A549 (cell line): ENCODE data around the gene AAGAB. TPM values are rescaled to one million over a fixed set of nuclear protein-coding genes. Genes with fewer than 3 reads are reported as not detected.

Source experiments
- ATAC-seq, 2 experiments: fragments of 200-7000 bp in 1 of 2; fragments of >200 bp in 1 of 2; cut with Nextera tagmentation in 1 of 2; cut with Tn5 transposase in 1 of 2; 3 replicates each; pipeline versions ENCODE4 v1.8.0 to v1.9.1; 2018 to 2020; ENCODE audit warnings: mild to moderate bottlenecking in 1 of 2, moderate library complexity in 1 of 2
- CTCF ChIA-PET: fragments of 300-600 bp; sonication (Branson Sonifier 250); formaldehyde crosslinking; extraction: SDS; loops from one replicate; lab custom pipeline; 2021; ENCODE audit warnings: antibody characterized with exemption, inconsistent platforms; lab: Yijun Ruan, JAX
- POLR2A ChIA-PET: fragments of 350-600 bp; formaldehyde crosslinking; extraction: SDS; loops from one replicate; lab custom pipeline; 2021; ENCODE audit warnings: antibody characterized with exemption, inconsistent platforms; lab: Yijun Ruan, JAX
- DNase-seq, 2 experiments: peaks; one replicate each; pipeline versions ENCODE4 v3.0.0 to v3.0.0-alpha.2; 2011 to 2016; ENCODE audit warnings: low read depth in 1 of 2, low spot score in 1 of 2
- FAIRE-seq: peaks from 2 replicates; lab custom pipeline; 2011; peaks lifted over from hg19 to GRCh38; lab: Jason Lieb, UNC
- H3K27ac ChIP-seq, 2 experiments: fragments of >200 bp; sonication (Bioruptor Twin); formaldehyde crosslinking; 3 replicates each; pipeline ENCODE4 v1.5.1; 2016 to 2017
- H3K4me1 ChIP-seq: fragments of >200 bp; sonication (Bioruptor Twin); formaldehyde crosslinking; 3 replicates; pipeline ENCODE4 v1.6.1; 2016
- H3K4me2 ChIP-seq: fragments of >200 bp; sonication (Bioruptor Twin); formaldehyde crosslinking; 3 replicates; pipeline ENCODE4 v1.6.1; 2016
- H3K4me3 ChIP-seq: fragments of >200 bp; sonication (Bioruptor Twin); formaldehyde crosslinking; 3 replicates; pipeline ENCODE4 v1.5.1; 2016
- H3K9me3 ChIP-seq: fragments of >200 bp; sonication (Bioruptor Twin); formaldehyde crosslinking; 3 replicates; pipeline ENCODE4 v1.6.1; 2016
- ATOH8 ChIP-seq: fragments of 250-450 bp; sonication (Bioruptor Pico); IDR thresholded peaks from 2 replicates; pipeline ENCODE4 v1.5.0; 2020; ENCODE audit warnings: low read depth, mild to moderate bottlenecking, moderate library complexity
- CBX2 ChIP-seq: fragments of 200-600 bp; sonication (generic); IDR thresholded peaks from 2 replicates; pipeline ENCODE4 v1.6.1; 2016; ENCODE audit warnings: low read depth, mild to moderate bottlenecking, borderline replicate concordance
- CHD2 ChIP-seq: fragments of 150-350 bp; IDR thresholded peaks from 2 replicates; pipeline ENCODE4 v1.6.1; 2014; ENCODE audit warnings: low read length; ENCODE audit not compliant: partially characterized antibody
- EP300 ChIP-seq, 2 experiments: fragments of >200 bp; sonication (Bioruptor Twin); formaldehyde crosslinking; IDR thresholded peaks; 2 replicates in 1 of 2; 3 replicates in 1 of 2; pipeline ENCODE4 v1.6.1; 2016 to 2017
- FOSB ChIP-seq: fragments of 250-450 bp; sonication (Bioruptor Pico); IDR thresholded peaks from 2 replicates; pipeline ENCODE4 v1.5.0; 2020; ENCODE audit warnings: mild to moderate bottlenecking, moderate library complexity
- FOXS1 ChIP-seq: fragments of 250-450 bp; sonication (Bioruptor Pico); IDR thresholded peaks from 2 replicates; pipeline ENCODE4 v1.5.0; 2020; ENCODE audit warnings: mild to moderate bottlenecking, moderate library complexity
- GATA3 ChIP-seq: IDR thresholded peaks from 2 replicates; pipeline ENCODE4 v1.6.1; 2012; ENCODE audit warnings: borderline replicate concordance
- HDAC2 ChIP-seq: fragments of 200-600 bp; sonication (generic); IDR thresholded peaks from 2 replicates; pipeline ENCODE4 v1.6.1; 2016
- HES2 ChIP-seq: fragments of >200 bp; sonication (Bioruptor Twin); formaldehyde crosslinking; IDR thresholded peaks from 2 replicates; pipeline ENCODE4 v1.6.1; 2016
- HEYL ChIP-seq: fragments of 250-450 bp; sonication (Bioruptor Pico); IDR thresholded peaks from 2 replicates; pipeline ENCODE4 v1.8.0; 2021; ENCODE audit warnings: mild to moderate bottlenecking, moderate library complexity
- HOXA7 ChIP-seq: fragments of 250-450 bp; sonication (Bioruptor Pico); IDR thresholded peaks from 2 replicates; pipeline ENCODE4 v1.5.0; 2020; ENCODE audit warnings: mild to moderate bottlenecking, moderate library complexity
- HOXB13 ChIP-seq: fragments of 250-450 bp; sonication (Bioruptor Pico); IDR thresholded peaks from 2 replicates; pipeline ENCODE4 v1.5.0; 2020; ENCODE audit warnings: low read depth, mild to moderate bottlenecking, moderate library complexity
- JUN ChIP-seq, 2 experiments: fragments of >200 bp; sonication (Bioruptor Twin); formaldehyde crosslinking; IDR thresholded peaks; 2 replicates in 1 of 2; 3 replicates in 1 of 2; pipeline ENCODE4 v1.6.1; 2016 to 2017
- NFE2L2 ChIP-seq: fragments of 150-350 bp; conservative IDR thresholded peaks from 2 replicates; pipeline ENCODE4 v1.6.1; 2014; ENCODE audit warnings: low read length
- NPAS2 ChIP-seq: fragments of 250-450 bp; sonication (Bioruptor Pico); IDR thresholded peaks from 2 replicates; pipeline ENCODE4 v1.8.0; 2022; ENCODE audit warnings: mild to moderate bottlenecking, moderate library complexity, borderline replicate concordance
- PHF8 ChIP-seq: fragments of 200-600 bp; sonication (generic); IDR thresholded peaks from 2 replicates; pipeline ENCODE4 v1.6.1; 2016; ENCODE audit warnings: low read depth, mild to moderate bottlenecking, antibody characterized with exemption, moderate library complexity, borderline replicate concordance
- POLR2A ChIP-seq: IDR thresholded peaks from 2 replicates; pipeline ENCODE4 v1.6.1; 2012; ENCODE audit warnings: mild to moderate bottlenecking, low read length
- POLR2AphosphoS2 ChIP-seq: conservative IDR thresholded peaks from 2 replicates; pipeline ENCODE4 v1.6.1; 2012; ENCODE audit warnings: low read length, improper control_type of control experiment, inconsistent platforms
- RCOR1 ChIP-seq: fragments of 150-350 bp; IDR thresholded peaks from 2 replicates; pipeline ENCODE4 v1.6.1; 2014; ENCODE audit warnings: antibody characterized with exemption, low read length, low read depth
- RNF2 ChIP-seq: fragments of 200-600 bp; sonication (generic); IDR thresholded peaks from 2 replicates; pipeline ENCODE4 v1.6.1; 2016; ENCODE audit warnings: low read depth, mild to moderate bottlenecking, antibody characterized with exemption, moderate library complexity, borderline replicate concordance
- SREBF2 ChIP-seq: fragments of 450-650 bp; IDR thresholded peaks from 2 replicates; pipeline ENCODE4 v1.6.1; 2014; ENCODE audit warnings: mild to moderate bottlenecking, moderate library complexity
- TFCP2L1 ChIP-seq: fragments of 250-450 bp; sonication (Bioruptor Pico); IDR thresholded peaks from 2 replicates; pipeline ENCODE4 v1.5.0; 2021; ENCODE audit warnings: mild to moderate bottlenecking
- TP53 ChIP-seq: fragments of 250-450 bp; sonication (Bioruptor Pico); IDR thresholded peaks from 2 replicates; pipeline ENCODE4 v1.5.0; 2021; ENCODE audit warnings: mild to moderate bottlenecking, moderate library complexity
- ZC3H11A ChIP-seq: fragments of 450-650 bp; IDR thresholded peaks from 2 replicates; pipeline ENCODE4 v1.6.1; 2014; ENCODE audit warnings: antibody characterized with exemption, mild to moderate bottlenecking
- ZNF302 ChIP-seq: fragments of 250-450 bp; sonication (Bioruptor Pico); IDR thresholded peaks from 2 replicates; pipeline ENCODE4 v1.9.0; 2021; ENCODE audit warnings: inconsistent platforms, mild to moderate bottlenecking, moderate library complexity
- WGBS: methylation state at CpG from one replicate; pipeline ENCODE4 v1.1.6; 2017; ENCODE audit errors: missing lambda C conversion rate; 5-methylcytosine and 5-hydroxymethylcytosine counted together
- polyA plus RNA-seq, 4 experiments: library from polyadenylated mRNA; depleted of rRNA in 3 of 4; stranded (reverse); fragments of >200 nt; fragmentation: RNase III in 1 of 4; extraction: RNeasy Plus Mini Kit Qiagen cat#74134 plus additional on column Dnase treatment in 1 of 4; gene quantifications; 2 replicates in 3 of 4; 3 replicates in 1 of 4; pipeline ENCODE4 v1.2.3, GENCODE V29; 2011 to 2017

AAGAB gene
- polyA plus RNA-seq, 2 of the 4 experiments (the other 2 are of a cell fraction) = 68.9 to 107 TPM

- no peak for ATAC-seq
- POLR2A ChIA-PET = no interaction called here
Measured at GRCh38 chr15:67195305-67195704, 59.2 kb downstream of the AAGAB start.

GRCh38 chr15:67194171-67195114 lies 60.0 kb downstream of the AAGAB start:
- Histone ChIP-seq H3K4me1 (peaks cover 53% of the 10 kb centered on the region), H3K27ac (peak overlapping the region in 1 of 2 experiments; percentile 65; a peak in 3 of 6 replicates), H3K9me3 (no peaks in the 10 kb centered on the region), H3K4me2 (no peak overlapping the region), H3K4me3 (no peak overlapping the region)
- POLR2A ChIA-PET = interaction anchor here (0.6 to 0.7 kb wide), 2 partner anchors 20 to 89 kb away, joined by 3 to 4 read pairs; no protein-coding TSS in a partner anchor
- CTCF ChIA-PET = interaction anchor here (1.6 to 10.5 kb wide), 4 partner anchors 87 to 248 kb away, joined by 3 to 63 read pairs (median 12); no protein-coding TSS in a partner anchor
- no peak for DNase-seq
- FAIRE-seq = peak; percentile 49
- WGBS = 84% methylated on average over 9 of the region's 9 CpGs
- TF ChIP-seq CBX2 (no peak), HOXA7 (CRISPR knock-in tag) (0 out of 2 replicates have a peak, but pooled peaks have one; percentile 15), SREBF2 (no peak), ZNF302 (CRISPR knock-in tag) (no peak), RCOR1 (no peak)
- ATAC-seq = no peak

More at GRCh38 chr15:67195305-67195704, 59.2 kb downstream of the AAGAB start:
- TF ChIP-seq HOXA7 (CRISPR knock-in tag) = peak; percentile 23; the same call in 1 of the 2 replicates
- TF ChIP-seq TFCP2L1 = no peak
- no peak; the same call in 1 of the 2 replicates for TF ChIP-seq GATA3
- peak; percentile 55; the same call in 1 of the 2 replicates for TF ChIP-seq ATOH8
- no peak for TF ChIP-seq CHD2
- peak; percentile 41; the same call in 1 of the 2 replicates for TF ChIP-seq FOSB (CRISPR knock-in tag)
- peak; percentile 40; the same call in 1 of the 2 replicates for TF ChIP-seq TP53 (CRISPR knock-in tag)
- TF ChIP-seq NPAS2 (CRISPR knock-in tag) = no peak
- no peak for TF ChIP-seq POLR2A
- no peak for TF ChIP-seq HDAC2
- peak in 1 of 2 experiments; percentile 37; a peak in 1 of 5 replicates for TF ChIP-seq JUN (IDR thresholded peaks at IDR 0.05)
- TF ChIP-seq EP300 (IDR thresholded peaks at IDR 0.05) = no peak
- no peak for TF ChIP-seq PHF8
- peak; percentile 76; the same call in 1 of the 2 replicates for TF ChIP-seq POLR2AphosphoS2
- no peak for TF ChIP-seq ZC3H11A
- TF ChIP-seq RNF2 = no peak
- TF ChIP-seq, all 56 proteins: peak for 6
- Histone ChIP-seq H3K4me1 (peaks cover 44% of the 10 kb centered on the region), H3K27ac (peak overlapping the region in 1 of 2 experiments; percentile 65; a peak in 2 of 6 replicates), H3K4me2 (no peak overlapping the region), H3K9me3 (no peaks in the 10 kb centered on the region), H3K4me3 (no peak overlapping the region)
- CTCF ChIA-PET = interaction anchor here (1.6 to 10.5 kb wide), 2 partner anchors 90 to 248 kb away, joined by 4 to 63 read pairs; no protein-coding TSS in a partner anchor
- no peak for DNase-seq
- FAIRE-seq = no peak
- 89% methylated on average over 3 of the region's 3 CpGs for WGBS

GRCh38 chr15:67193223-67193990 lies 61.1 kb downstream of the AAGAB start:
- Histone ChIP-seq H3K4me3 (no peak overlapping the region), H3K9me3 (no peaks in the 10 kb centered on the region), H3K4me2 (no peak overlapping the region)
- CTCF ChIA-PET = interaction anchor here (0.6 to 4.6 kb wide), 7 partner anchors 9 to 303 kb away, joined by 3 to 20 read pairs (median 3); no protein-coding TSS in a partner anchor
- no peak for FAIRE-seq
- 78% methylated on average over 12 of the region's 12 CpGs for WGBS
- no peak for ATAC-seq
- POLR2A ChIA-PET = interaction anchor here (0.6 to 0.7 kb wide), 3 partner anchors 21 to 238 kb away, joined by 3 to 5 read pairs (median 4); no protein-coding TSS in a partner anchor
- no peak for TF ChIP-seq HES2
- TF ChIP-seq HOXB13 (CRISPR knock-in tag) = no peak
- TF ChIP-seq GATA3 = no peak
- no peak for TF ChIP-seq FOXS1 (CRISPR knock-in tag)
- no peak for TF ChIP-seq NFE2L2
- TF ChIP-seq JUN (IDR thresholded peaks at IDR 0.05) = peak in 1 of 2 experiments; percentile 21; a peak in 1 of 5 replicates
- TF ChIP-seq NPAS2 (CRISPR knock-in tag) = no peak
- no peak for TF ChIP-seq HEYL
- TF ChIP-seq, all 56 proteins: peak for 1
- Histone ChIP-seq H3K4me1 (peaks cover 58% of the 10 kb centered on the region), H3K27ac (peak overlapping the region in 1 of 2 experiments; percentile 44; a peak in 3 of 6 replicates)
- DNase-seq = no peak
